Endothelial cell (in vitro differentiated cells): Measurements from ENCODE around the gene PLEKHS1. TPM values are rescaled to one million over a fixed set of nuclear protein-coding genes. Genes with fewer than 3 reads are reported as not detected.

ENCODE experiments used
- DNase-seq: peaks from one replicate; pipeline ENCODE4 v3.0.0; 2021; ENCODE audit warnings: low spot score
- H3K27ac Mint-ChIP-seq: one replicate; pipeline ENCODE4 v1.8.0; 2021; ENCODE audit warnings: mixed read lengths, inconsistent platforms; ENCODE audit not compliant: unreplicated experiment
- H3K27me3 Mint-ChIP-seq: one replicate; pipeline ENCODE4 v1.8.0; 2021; ENCODE audit warnings: mild to moderate bottlenecking, moderate library complexity, mixed read lengths, inconsistent platforms; ENCODE audit not compliant: unreplicated experiment
- H3K36me3 Mint-ChIP-seq: one replicate; pipeline ENCODE4 v1.8.0; 2021; ENCODE audit warnings: mild to moderate bottlenecking, low read depth, mixed read lengths, inconsistent platforms; ENCODE audit not compliant: unreplicated experiment
- H3K4me1 Mint-ChIP-seq: one replicate; pipeline ENCODE4 v1.8.0; 2021; ENCODE audit warnings: mild to moderate bottlenecking, mixed read lengths, inconsistent platforms; ENCODE audit not compliant: unreplicated experiment
- H3K4me3 Mint-ChIP-seq: one replicate; pipeline ENCODE4 v1.8.0; 2021; ENCODE audit warnings: mild to moderate bottlenecking, mixed read lengths, inconsistent platforms; ENCODE audit not compliant: unreplicated experiment
- H3K9me3 Mint-ChIP-seq: one replicate; pipeline ENCODE4 v1.8.0; 2021; ENCODE audit warnings: mixed read lengths, inconsistent platforms; ENCODE audit not compliant: unreplicated experiment
- CTCF ChIP-seq: fragments of 200-600 bp; sonication (generic); IDR thresholded peaks from one replicate; pipeline ENCODE4 v1.5.0; 2021; ENCODE audit warnings: antibody characterized with exemption; ENCODE audit not compliant: unreplicated experiment
- total RNA-seq: library from RNA; stranded (reverse); fragmentation: NEBNext Ultra II Directional; extraction: Animal tissue kit (Norgen Biotek cat#: 25700); gene quantifications from one replicate; pipeline ENCODE4 v1.2.1, GENCODE V29; 2021; ENCODE audit not compliant: unreplicated experiment

PLEKHS1 gene
- total RNA-seq, 1 donor from 2014 or later: not detected

GRCh38 chr10:113756940-113757543 lies 5.6 kb downstream of the PLEKHS1 start:
- Mint-ChIP-seq H3K4me3 (no peak overlapping the region), H3K9me3 (no peaks in the 10 kb centered on the region), H3K27me3 (peaks cover 3% of the 10 kb centered on the region), H3K36me3 (no peaks in the 10 kb centered on the region), H3K27ac (no peak overlapping the region), H3K4me1 (no peaks in the 10 kb centered on the region)
- TF ChIP-seq CTCF: no peak
- no peak for DNase-seq

GRCh38 chr10:113762083-113762482 lies 10.6 kb downstream of the PLEKHS1 start:
- no peaks in the 10 kb centered on the region for H3K36me3 Mint-ChIP-seq
- no peaks in the 10 kb centered on the region for H3K4me1 Mint-ChIP-seq
- DNase-seq: no peak
- H3K27me3 Mint-ChIP-seq: no peaks in the 10 kb centered on the region
- no peaks in the 10 kb centered on the region for H3K9me3 Mint-ChIP-seq
- H3K27ac Mint-ChIP-seq: no peak overlapping the region
- no peak for TF ChIP-seq CTCF
- no peak overlapping the region for H3K4me3 Mint-ChIP-seq

- Mint-ChIP-seq H3K9me3 (no peaks in the 10 kb centered on the region), H3K4me1 (no peaks in the 10 kb centered on the region), H3K27ac (no peak overlapping the region), H3K36me3 (no peaks in the 10 kb centered on the region), H3K27me3 (no peaks in the 10 kb centered on the region), H3K4me3 (no peak overlapping the region)
- TF ChIP-seq CTCF: no peak
- DNase-seq: no peak
These were observed 13.1 kb downstream of the PLEKHS1 start for GRCh38 chr10:113764582-113764981.

- no peak overlapping the region for H3K4me3 Mint-ChIP-seq
- H3K27me3 Mint-ChIP-seq: no peaks in the 10 kb centered on the region
- DNase-seq: no peak
- TF ChIP-seq CTCF: no peak
- H3K9me3 Mint-ChIP-seq: no peaks in the 10 kb centered on the region
- H3K36me3 Mint-ChIP-seq: no peaks in the 10 kb centered on the region
- no peak overlapping the region for H3K27ac Mint-ChIP-seq
- H3K4me1 Mint-ChIP-seq: no peaks in the 10 kb centered on the region
These were observed 14.4 kb downstream of the PLEKHS1 start for GRCh38 chr10:113765910-113766309.

- DNase-seq: no peak
- Mint-ChIP-seq H3K4me3 (no peak overlapping the region), H3K27me3 (no peaks in the 10 kb centered on the region), H3K36me3 (no peaks in the 10 kb centered on the region), H3K9me3 (no peaks in the 10 kb centered on the region), H3K4me1 (no peaks in the 10 kb centered on the region), H3K27ac (no peak overlapping the region)
- no peak for TF ChIP-seq CTCF
These were observed 15.7 kb downstream of the PLEKHS1 start for GRCh38 chr10:113767222-113767621.
